Posterior cingulate gyrus (tissue), 11 donors: ENCODE measurements around the gene DENND1A.
"Not testable (repeated sequence)": the region's sequence is repeated elsewhere in the genome, so short reads cannot be mapped to it uniquely, and the experiment has no call there.

Experiments used
- DNase-seq, 10 donors: peaks; one replicate each; pipeline versions ENCODE4 v3.0.0 to v3.0.0-alpha.2; 2020 to 2021; ENCODE audit warnings: mixed read lengths in 3 of 10
- intact Hi-C: fragments of 100-400 bp; cut with DNase I; formaldehyde crosslinking; loops from one replicate; pipeline ENCODE4 v1.15.1; 2023

Gene DENND1A

GRCh38 chr9:123414936-123415930 lies 514.7 kb downstream of the DENND1A start:
- intact Hi-C loops: no loop called here
- peak in 3 of 10 donors; percentile 53 to 63 (median 59) for DNase-seq

DNA sequence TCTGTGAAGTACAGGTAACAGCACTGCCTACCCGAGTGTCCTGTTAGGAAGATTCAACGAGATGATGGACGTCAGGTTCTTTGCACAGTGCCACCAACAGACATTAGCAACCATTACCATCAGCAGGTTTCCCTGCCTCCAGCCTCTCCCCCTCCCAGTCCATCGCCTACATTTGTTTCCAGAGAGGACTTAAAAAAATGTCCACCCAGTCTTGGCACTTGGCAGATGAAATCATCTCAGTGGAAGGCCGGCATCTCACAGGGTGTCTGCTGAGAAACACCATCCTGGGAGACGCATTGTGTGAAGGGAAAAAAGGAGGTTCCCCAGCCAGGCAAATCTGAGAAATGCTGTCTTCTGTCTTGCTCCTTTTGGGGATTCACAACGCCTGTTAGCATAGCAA lies 515.7 kb downstream of the DENND1A start:
- peak in 3 of 10 donors; percentile 50 to 81 (median 79) for DNase-seq
- intact Hi-C loops: no loop called here

GRCh38 chr9:123412171-123412820 lies 517.6 kb downstream of the DENND1A start:
- intact Hi-C loops: no loop called here
- peak in 3 of 10 donors; percentile 29 to 77 (median 38) for DNase-seq

- intact Hi-C loops: no loop called here
- peak in 3 of 10 donors; percentile 42 to 52 (median 42) for DNase-seq
Observed at GRCh38 chr9:123411636-123412035, 518.3 kb downstream of the DENND1A start.

DNA sequence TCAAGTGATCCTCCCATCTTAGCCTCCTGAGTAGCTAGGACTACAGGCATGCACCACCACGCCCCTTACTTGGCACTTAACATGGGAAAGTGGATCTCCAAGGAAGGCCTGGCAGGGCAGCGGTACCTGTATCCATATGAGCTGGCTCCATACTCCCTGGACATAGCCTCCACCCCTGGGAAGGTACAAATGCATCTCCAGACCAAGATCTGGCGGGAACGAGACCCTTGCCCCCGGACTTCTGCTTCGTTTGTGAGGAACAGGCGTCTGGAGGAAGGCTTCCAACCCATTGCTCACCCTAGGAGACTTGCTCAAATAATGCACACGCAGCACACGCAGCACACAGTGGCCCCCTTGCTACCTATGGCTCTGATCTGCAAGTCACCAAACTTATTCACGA lies 518.7 kb downstream of the DENND1A start:
- peak in 3 of 10 donors; percentile 8 to 69 (median 21) for DNase-seq
- intact Hi-C loops: no loop called here

DNA sequence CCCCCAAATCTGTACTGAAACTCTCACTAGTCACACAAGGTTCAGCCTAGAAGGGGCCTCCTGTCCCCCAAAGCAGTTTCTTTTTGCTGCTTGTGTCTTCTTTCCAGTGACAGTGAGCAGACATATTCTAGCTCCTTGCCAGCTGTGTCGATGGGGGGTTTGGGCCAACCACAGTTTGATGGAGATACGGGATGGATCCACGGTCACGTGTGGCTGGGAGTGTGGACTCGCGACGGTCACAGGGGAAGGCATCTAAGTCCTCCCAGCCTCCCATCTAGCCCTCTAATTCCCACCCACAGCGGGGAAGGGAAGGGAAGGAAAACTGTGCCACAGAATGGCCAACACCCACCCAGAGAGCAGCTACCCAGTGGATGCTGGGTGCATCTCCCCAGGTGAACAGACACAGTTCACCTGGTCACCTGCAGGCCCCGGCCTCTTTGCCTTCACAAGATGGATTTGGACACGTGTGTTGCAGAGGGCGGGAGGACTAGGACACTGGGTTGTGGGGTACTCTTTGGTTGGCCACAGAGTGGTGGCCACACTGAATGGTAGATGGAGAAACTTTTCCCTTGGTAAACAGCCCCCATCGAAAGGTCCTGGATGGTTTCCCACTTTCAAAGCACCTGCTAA lies 519.5 kb downstream of the DENND1A start:
- intact Hi-C loops: no loop called here

GRCh38 chr9:123408313-123409262 lies 521.3 kb downstream of the DENND1A start:
- intact Hi-C loops: loop anchor here (10.0 kb wide), 1 partner anchor 106 kb away; no protein-coding TSS in a partner anchor
- peak in 3 of 10 donors; percentile 8 to 49 (median 35) for DNase-seq

More for the DNA sequence above, 519.5 kb downstream of the DENND1A start:
- peak in 3 of 10 donors; percentile 52 to 70 (median 61) for DNase-seq

DNA sequence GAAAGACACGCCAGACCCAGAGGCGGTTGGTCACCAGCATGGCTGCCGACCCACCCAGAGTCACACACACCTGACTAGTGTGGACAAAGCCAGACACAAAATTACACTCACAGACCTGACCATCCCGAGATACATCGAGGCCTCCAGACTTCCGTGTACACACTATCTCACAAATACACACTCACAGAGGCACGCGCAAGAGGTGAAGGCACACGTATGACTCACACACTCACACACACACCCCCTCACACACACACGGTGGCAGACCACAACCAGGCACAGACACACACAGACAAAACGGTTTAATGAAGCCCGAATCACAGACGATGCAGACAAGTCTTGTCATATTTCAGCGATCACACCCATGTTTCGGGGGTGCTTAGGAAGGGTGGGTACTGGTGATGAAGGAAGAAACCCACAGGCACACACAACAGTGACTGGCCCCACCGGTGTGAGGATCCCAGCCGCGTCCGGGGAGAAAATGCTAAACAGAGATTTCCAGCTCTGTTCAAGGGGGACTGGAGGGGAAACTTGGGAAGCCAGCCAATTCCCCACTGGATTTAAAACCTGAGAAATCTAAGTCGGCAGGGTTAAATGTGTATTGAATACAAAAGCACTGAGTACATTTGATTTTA lies 522.6 kb downstream of the DENND1A start:
- DNase-seq: peak in 3 of 10 donors; percentile 29 to 53 (median 41)
- intact Hi-C loops: loop anchor here (10.0 kb wide), 1 partner anchor 107 kb away; no protein-coding TSS in a partner anchor

- peak in 3 of 10 donors; percentile 61 to 69 (median 67) for DNase-seq
- intact Hi-C loops: loop anchor here (10.0 kb wide), 1 partner anchor 108 kb away; no protein-coding TSS in a partner anchor
Observed at GRCh38 chr9:123406691-123407216, 523.2 kb downstream of the DENND1A start.

GRCh38 chr9:123406016-123406415 lies 523.9 kb downstream of the DENND1A start:
- intact Hi-C loops: loop anchor here (10.0 kb wide), 1 partner anchor 109 kb away; no protein-coding TSS in a partner anchor
- peak in 2 of 10 donors; percentile 0 to 22 for DNase-seq

- intact Hi-C loops: loop anchor here (2.0 to 10.0 kb wide), 2 partner anchors 112 to 638 kb away; no protein-coding TSS in a partner anchor
- peak in 3 of 10 donors; percentile 18 to 45 (median 43) for DNase-seq
Observed at GRCh38 chr9:123402981-123403509, 526.9 kb downstream of the DENND1A start.

DNA sequence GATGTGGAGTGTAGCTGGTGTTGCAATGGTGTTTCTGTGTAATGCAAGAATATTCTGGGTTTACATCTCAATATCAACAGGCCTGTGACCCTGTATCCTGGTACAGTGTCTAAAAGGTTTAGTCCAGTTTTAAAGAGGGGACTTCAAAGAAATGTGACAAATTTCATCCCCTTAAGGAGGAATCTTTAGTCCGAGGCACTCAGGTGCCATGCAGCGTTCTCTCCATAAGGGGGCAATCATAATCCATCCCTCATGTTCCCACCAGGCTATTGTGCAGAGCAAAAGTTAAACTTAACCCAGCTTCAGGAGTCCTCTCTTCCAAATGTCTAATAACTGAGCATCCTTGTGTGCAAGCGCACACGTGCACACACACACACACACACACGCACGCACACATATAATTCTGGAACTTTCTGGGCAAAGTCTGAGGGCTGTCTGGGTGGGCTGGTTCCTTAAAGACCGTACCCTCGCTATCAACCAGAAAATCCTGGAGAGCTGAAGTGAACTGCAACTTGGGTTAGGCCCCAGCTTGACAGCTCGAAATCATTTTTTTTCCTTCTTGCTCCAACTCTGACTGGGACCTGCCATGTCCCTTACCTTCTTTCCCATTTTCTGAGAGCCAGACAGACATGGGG lies 527.9 kb downstream of the DENND1A start:
- peak in 6 of 10 donors; percentile 41 to 64 (median 56) for DNase-seq
- intact Hi-C loops: loop anchor here (2.0 to 10.0 kb wide), 2 partner anchors 113 to 639 kb away; no protein-coding TSS in a partner anchor

DNA sequence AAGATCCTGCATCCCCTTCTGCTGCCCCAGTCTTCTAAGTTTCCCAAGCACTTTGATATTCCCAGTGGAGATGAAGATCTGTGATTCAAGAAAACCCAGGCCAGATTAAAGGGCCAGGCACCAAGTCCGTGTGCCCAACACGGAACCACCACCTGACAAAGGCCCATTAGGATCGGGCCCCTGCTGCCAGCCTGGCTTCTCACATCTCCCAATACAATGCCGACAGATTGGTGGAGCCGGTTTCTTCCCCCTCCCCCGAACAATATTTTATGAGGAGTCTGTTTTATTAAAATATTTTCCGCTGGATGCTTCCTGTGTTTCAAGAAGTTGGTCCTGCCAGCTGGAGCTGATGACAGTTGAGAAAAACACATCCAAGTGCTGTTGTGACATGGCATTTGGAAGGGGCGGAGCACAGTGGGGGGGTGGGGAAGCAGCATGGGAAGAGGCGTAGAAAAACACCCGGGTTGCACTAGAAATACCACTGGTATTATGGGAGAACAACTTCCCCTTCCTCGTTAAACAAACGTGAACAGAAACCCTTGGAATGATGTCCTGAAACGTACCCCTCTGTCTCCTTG lies 528.9 kb downstream of the DENND1A start:
- intact Hi-C loops: loop anchor here (10.0 kb wide), 1 partner anchor 114 kb away; no protein-coding TSS in a partner anchor
- peak in 1 of 10 donors; percentile 52 for DNase-seq

GRCh38 chr9:123399803-123400378 lies 530.0 kb downstream of the DENND1A start:
- peak in 1 of 10 donors; percentile 81 for DNase-seq
- intact Hi-C loops: loop anchor here (10.0 kb wide), 1 partner anchor 115 kb away; no protein-coding TSS in a partner anchor

GRCh38 chr9:123398938-123399337 lies 531.0 kb downstream of the DENND1A start:
- intact Hi-C loops: not testable (repeated sequence)
- peak in 1 of 10 donors; percentile 42 for DNase-seq

DNA sequence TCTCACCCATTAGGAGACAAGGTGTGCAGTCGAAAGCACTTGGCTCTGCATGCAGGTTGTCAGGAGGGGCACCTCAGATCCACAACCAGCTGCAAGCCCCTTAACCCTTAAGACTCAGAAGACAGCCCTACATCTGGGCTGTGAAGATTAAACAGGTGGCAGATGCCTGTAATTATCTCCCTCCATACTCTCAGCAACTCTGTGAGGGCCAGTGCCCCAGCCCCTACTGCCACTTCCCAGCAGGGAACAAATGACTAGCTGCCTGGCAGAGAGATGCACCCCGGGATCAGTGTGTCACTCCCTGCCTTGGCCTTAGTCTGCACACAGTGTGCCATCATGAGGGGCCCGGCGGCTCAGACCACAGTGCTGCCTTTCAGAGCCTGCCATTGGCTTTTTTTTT lies 532.0 kb downstream of the DENND1A start:
- intact Hi-C loops: no loop called here
- peak in 1 of 10 donors; percentile 12 for DNase-seq
